A549 (cell line): ENCODE measurements around the gene NAALADL1.

Experiments used
- CHD2 ChIP-seq: fragments of 150-350 bp; IDR thresholded peaks from 2 replicates; pipeline ENCODE4 v1.6.1; 2014; ENCODE audit warnings: low read length; ENCODE audit not compliant: partially characterized antibody
- EP300 ChIP-seq, 2 experiments: fragments of >200 bp; sonication (Bioruptor Twin); formaldehyde crosslinking; IDR thresholded peaks; 2 replicates in 1 of 2; 3 replicates in 1 of 2; pipeline ENCODE4 v1.6.1; 2016 to 2017
- JUN ChIP-seq, 2 experiments: fragments of >200 bp; sonication (Bioruptor Twin); formaldehyde crosslinking; IDR thresholded peaks; 2 replicates in 1 of 2; 3 replicates in 1 of 2; pipeline ENCODE4 v1.6.1; 2016 to 2017
- KDM1A ChIP-seq: fragments of 200-600 bp; sonication (generic); IDR thresholded peaks from 2 replicates; pipeline ENCODE4 v1.6.1; 2016; ENCODE audit warnings: low read depth, mild to moderate bottlenecking
- POLR2A ChIP-seq: IDR thresholded peaks from 2 replicates; pipeline ENCODE4 v1.6.1; 2012; ENCODE audit warnings: mild to moderate bottlenecking, low read length
- POLR2AphosphoS2 ChIP-seq: conservative IDR thresholded peaks from 2 replicates; pipeline ENCODE4 v1.6.1; 2012; ENCODE audit warnings: low read length, improper control_type of control experiment, inconsistent platforms
- REST ChIP-seq: fragments of 200-600 bp; sonication (generic); IDR thresholded peaks from 2 replicates; pipeline ENCODE4 v1.6.1; 2016; ENCODE audit warnings: antibody characterized with exemption, mild to moderate bottlenecking, moderate library complexity
- SMC3 ChIP-seq: fragments of >200 bp; sonication (Bioruptor Twin); formaldehyde crosslinking; IDR thresholded peaks from 3 replicates; pipeline ENCODE4 v1.6.1; 2018; ENCODE audit warnings: inconsistent platforms
- SREBF2 ChIP-seq: fragments of 450-650 bp; IDR thresholded peaks from 2 replicates; pipeline ENCODE4 v1.6.1; 2014; ENCODE audit warnings: mild to moderate bottlenecking, moderate library complexity
- USF2 ChIP-seq: fragments of 450-650 bp; IDR thresholded peaks from 2 replicates; pipeline ENCODE4 v1.6.1; 2014; ENCODE audit warnings: antibody characterized with exemption
- TF ChIP-seq, protein P1 (sequence below): fragments of >200 bp; sonication (Bioruptor Twin); formaldehyde crosslinking; IDR thresholded peaks from 3 replicates; pipeline ENCODE4 v1.5.1; 2016

DNA sequence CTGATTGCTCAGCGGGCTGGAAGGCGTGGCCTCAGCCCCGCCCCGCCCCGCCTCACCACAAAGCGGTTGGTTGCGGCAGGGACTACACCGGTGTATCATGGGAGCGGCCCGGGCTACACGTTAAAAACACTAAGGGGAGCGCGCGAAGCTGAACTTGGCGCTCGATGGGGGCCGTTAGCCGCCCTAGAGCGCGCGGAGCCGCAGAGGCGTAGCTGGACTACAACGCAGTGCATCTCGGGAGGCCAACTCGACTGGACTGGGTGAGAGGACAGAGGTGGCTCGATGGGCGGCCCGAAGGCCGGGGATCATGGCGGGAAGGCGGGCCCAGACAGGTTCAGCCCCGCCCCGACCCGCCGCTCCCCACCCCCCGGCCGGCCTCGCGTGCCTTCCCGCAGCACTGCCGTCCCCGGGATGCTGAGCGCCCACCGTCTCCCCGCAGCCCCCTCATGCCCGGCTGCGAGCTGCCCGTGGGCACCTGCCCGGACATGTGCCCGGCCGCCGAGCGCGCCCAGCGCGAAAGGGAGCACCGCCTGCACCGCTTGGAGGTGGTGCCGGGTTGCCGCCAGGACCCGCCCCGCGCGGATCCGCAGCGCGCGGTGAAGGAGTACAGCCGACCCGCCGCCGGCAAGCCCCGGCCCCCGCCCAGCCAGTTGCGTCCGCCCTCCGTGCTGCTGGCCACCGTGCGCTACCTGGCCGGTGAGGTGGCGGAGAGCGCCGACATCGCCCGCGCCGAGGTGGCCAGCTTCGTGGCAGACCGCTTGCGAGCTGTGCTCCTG is 17.3 kb downstream of the NAALADL1 start, which contains the start of gene SAC3D1:
- TF ChIP-seq SMC3 (no peak), KDM1A (no peak), POLR2A (peak; percentile 54), JUN (IDR thresholded peaks at IDR 0.05) (peak in 1 of 2 experiments; percentile 78; a peak in 2 of 5 replicates), USF2 (no peak), POLR2AphosphoS2 (no peak), SREBF2 (no peak), CHD2 (no peak), REST (no peak), EP300 (IDR thresholded peaks at IDR 0.05) (no peak)
- TF ChIP-seq, protein P1, sequence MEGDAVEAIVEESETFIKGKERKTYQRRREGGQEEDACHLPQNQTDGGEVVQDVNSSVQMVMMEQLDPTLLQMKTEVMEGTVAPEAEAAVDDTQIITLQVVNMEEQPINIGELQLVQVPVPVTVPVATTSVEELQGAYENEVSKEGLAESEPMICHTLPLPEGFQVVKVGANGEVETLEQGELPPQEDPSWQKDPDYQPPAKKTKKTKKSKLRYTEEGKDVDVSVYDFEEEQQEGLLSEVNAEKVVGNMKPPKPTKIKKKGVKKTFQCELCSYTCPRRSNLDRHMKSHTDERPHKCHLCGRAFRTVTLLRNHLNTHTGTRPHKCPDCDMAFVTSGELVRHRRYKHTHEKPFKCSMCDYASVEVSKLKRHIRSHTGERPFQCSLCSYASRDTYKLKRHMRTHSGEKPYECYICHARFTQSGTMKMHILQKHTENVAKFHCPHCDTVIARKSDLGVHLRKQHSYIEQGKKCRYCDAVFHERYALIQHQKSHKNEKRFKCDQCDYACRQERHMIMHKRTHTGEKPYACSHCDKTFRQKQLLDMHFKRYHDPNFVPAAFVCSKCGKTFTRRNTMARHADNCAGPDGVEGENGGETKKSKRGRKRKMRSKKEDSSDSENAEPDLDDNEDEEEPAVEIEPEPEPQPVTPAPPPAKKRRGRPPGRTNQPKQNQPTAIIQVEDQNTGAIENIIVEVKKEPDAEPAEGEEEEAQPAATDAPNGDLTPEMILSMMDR, result no peak
